Suppressor macrophage treated with lipopolysaccharide for 1 hour (primary cell): ENCODE data around the gene HES3.

Source experiments
- DNase-seq, 3 donors: peaks; one replicate each; pipeline ENCODE4 v3.0.0-alpha.2; 2020 to 2022

Gene HES3

GRCh38 chr1:6246497-6247467, 2.8 kb downstream of the HES3 start:
- DNase-seq: peak; percentile 82 to 91 (median 85)

GRCh38 chr1:6247651-6248050, 3.7 kb downstream of the HES3 start:
- no peak for DNase-seq

- DNase-seq: no peak
Measured at GRCh38 chr1:6248161-6248776, 4.3 kb downstream of the HES3 start.

- peak; percentile 46 to 51 (median 51) for DNase-seq
Measured at GRCh38 chr1:6248932-6249738, 5.2 kb downstream of the HES3 start.

GRCh38 chr1:6249739-6250689, 6.0 kb downstream of the HES3 start:
- peak in 2 of 3 donors; percentile 15 to 35 for DNase-seq

GRCh38 chr1:6251233-6251632, 7.3 kb downstream of the HES3 start:
- DNase-seq: no peak

GRCh38 chr1:6251681-6252373, 7.8 kb downstream of the HES3 start:
- no peak for DNase-seq

GRCh38 chr1:6252374-6252710, 8.4 kb downstream of the HES3 start:
- no peak for DNase-seq

- DNase-seq: no peak
Measured at GRCh38 chr1:6253380-6253779, 9.4 kb downstream of the HES3 start.

- DNase-seq: no peak
Measured at GRCh38 chr1:6254691-6255090, 10.7 kb downstream of the HES3 start.

GRCh38 chr1:6256645-6257044, 12.7 kb downstream of the HES3 start:
- DNase-seq: no peak

GRCh38 chr1:6257541-6258069, 13.6 kb downstream of the HES3 start:
- DNase-seq: peak in 2 of 3 donors; percentile 48 to 60

- DNase-seq: peak in 2 of 3 donors; percentile 15 to 45
Measured at GRCh38 chr1:6258675-6259074, 14.7 kb downstream of the HES3 start.

GRCh38 chr1:6259491-6260362, 15.7 kb downstream of the HES3 start:
- DNase-seq: peak; percentile 92 to 97 (median 97)

GRCh38 chr1:6260433-6260934, 16.5 kb downstream of the HES3 start:
- DNase-seq: peak in 2 of 3 donors; percentile 9 to 46

GRCh38 chr1:6260961-6261614, 17.1 kb downstream of the HES3 start, which contains the start of gene GPR153:
Gene GPR153, minus strand, starts transcription at chr1:6261098. Its CDS starts 6,193 bp downstream, at chr1:6254905.
- DNase-seq: peak; percentile 64 to 90 (median 80)

GRCh38 chr1:6261615-6261995, 17.6 kb downstream of the HES3 start:
- DNase-seq: no peak

- DNase-seq: no peak
Measured at GRCh38 chr1:6262555-6263420, 18.8 kb downstream of the HES3 start.
